ENCODE measurements around the gene SORCS1.
"Not testable (repeated sequence)": the region's sequence is repeated elsewhere in the genome, so short reads cannot be mapped to it uniquely, and the experiment has no call there.

SORCS1 gene

GRCh38 chr10:107054469-107055156 is 109.9 kb downstream of the SORCS1 start:
- in situ Hi-C loops (cut with MboI; ENCODE audit: low sequenced_read_pairs), result no loop called here

GRCh38 chr10:107051769-107052168 is 112.7 kb downstream of the SORCS1 start:
- in situ Hi-C loops (cut with MboI; ENCODE audit: low sequenced_read_pairs), result no loop called here

- in situ Hi-C loops (cut with MboI; ENCODE audit: low sequenced_read_pairs), result no loop called here
Measured at GRCh38 chr10:107043461-107043860, 121.0 kb downstream of the SORCS1 start.

GRCh38 chr10:107037192-107038122 is 127.0 kb downstream of the SORCS1 start:
- in situ Hi-C loops (cut with MboI; ENCODE audit: low sequenced_read_pairs), result no loop called here

GRCh38 chr10:107033799-107034422 is 130.6 kb downstream of the SORCS1 start:
- in situ Hi-C loops (cut with MboI; ENCODE audit: low sequenced_read_pairs), result no loop called here

GRCh38 chr10:107032700-107033401 is 131.7 kb downstream of the SORCS1 start:
- in situ Hi-C loops (cut with MboI; ENCODE audit: low sequenced_read_pairs), result no loop called here

GRCh38 chr10:107031931-107032699 is 132.4 kb downstream of the SORCS1 start:
- in situ Hi-C loops (cut with MboI; ENCODE audit: low sequenced_read_pairs), result no loop called here

GRCh38 chr10:107028236-107028635 is 136.3 kb downstream of the SORCS1 start:
- in situ Hi-C loops (cut with MboI; ENCODE audit: low sequenced_read_pairs), result no loop called here

- in situ Hi-C loops (cut with MboI; ENCODE audit: low sequenced_read_pairs), result no loop called here
Measured at GRCh38 chr10:107025676-107026075, 138.8 kb downstream of the SORCS1 start.

- in situ Hi-C loops (cut with MboI; ENCODE audit: low sequenced_read_pairs), result not testable (repeated sequence)
Measured at GRCh38 chr10:107024033-107024432, 140.5 kb downstream of the SORCS1 start.

- in situ Hi-C loops (cut with MboI; ENCODE audit: low sequenced_read_pairs), result no loop called here
Measured at GRCh38 chr10:107022600-107023354, 141.7 kb downstream of the SORCS1 start.

- in situ Hi-C loops (cut with MboI; ENCODE audit: low sequenced_read_pairs), result no loop called here
Measured at GRCh38 chr10:107019154-107019553, 145.4 kb downstream of the SORCS1 start.

GRCh38 chr10:107013258-107014006 is 151.1 kb downstream of the SORCS1 start:
- in situ Hi-C loops (cut with MboI; ENCODE audit: low sequenced_read_pairs), result no loop called here

GRCh38 chr10:107011992-107012391 is 152.5 kb downstream of the SORCS1 start:
- in situ Hi-C loops (cut with MboI; ENCODE audit: low sequenced_read_pairs), result no loop called here

- in situ Hi-C loops (cut with MboI; ENCODE audit: low sequenced_read_pairs), result no loop called here
Measured at GRCh38 chr10:107011105-107011504, 153.4 kb downstream of the SORCS1 start.

- in situ Hi-C loops (cut with MboI; ENCODE audit: low sequenced_read_pairs), result no loop called here
Measured at GRCh38 chr10:107010531-107010930, 154.0 kb downstream of the SORCS1 start.

GRCh38 chr10:107004362-107004761 is 160.1 kb downstream of the SORCS1 start:
- in situ Hi-C loops (cut with MboI; ENCODE audit: low sequenced_read_pairs), result no loop called here

- in situ Hi-C loops (cut with MboI; ENCODE audit: low sequenced_read_pairs), result no loop called here
Measured at GRCh38 chr10:107002068-107002467, 162.4 kb downstream of the SORCS1 start.

Data from HL-60/S4 (cell line).